GM12878 (cell line): ENCODE measurements around the gene SLCO4C1. TPM values are rescaled to one million over a fixed set of nuclear protein-coding genes. Genes with fewer than 3 reads are reported as not detected.

Source experiments
- ATAC-seq: fragments of 200-7000 bp; cut with Tn5 transposase; 3 replicates; pipeline ENCODE4 v1.9.1; 2020; ENCODE audit warnings: mild to moderate bottlenecking, moderate library complexity
- BruUV-seq: library from RNA; stranded (reverse); fragments of 400-500 nt; replicated peaks from 2 replicates; lab custom pipeline; 2021; lab: Mats Ljungman, UMichigan
- CTCF ChIA-PET: fragments of 300-600 bp; sonication (Branson Sonifier 250); formaldehyde crosslinking; extraction: SDS; loops from one replicate; lab custom pipeline; 2021; ENCODE audit warnings: inconsistent platforms; lab: Yijun Ruan, JAX
- POLR2A ChIA-PET: fragments of 350-600 bp; formaldehyde crosslinking; extraction: SDS; loops from one replicate; lab custom pipeline; 2021; ENCODE audit warnings: inconsistent platforms; lab: Charles Lee
- RAD21 ChIA-PET: fragments of 300-600 bp; sonication (Branson Sonifier 250); formaldehyde crosslinking; loops from one replicate; lab custom pipeline; 2023; ENCODE audit warnings: antibody characterized with exemption; ENCODE audit not compliant: unreplicated experiment; lab: Charles Lee
- SMC1A ChIA-PET: fragments of 300-600 bp; sonication (Branson Sonifier 250); formaldehyde crosslinking; loops from one replicate; lab custom pipeline; 2023; ENCODE audit not compliant: unreplicated experiment, uncharacterized antibody; lab: Charles Lee
- DNase-seq: peaks from one replicate; pipeline ENCODE4 v3.0.0-alpha.2; 2011; ENCODE audit warnings: low read depth, low spot score
- FAIRE-seq: peaks from 3 replicates; lab custom pipeline; 2011; peaks lifted over from hg19 to GRCh38; lab: Jason Lieb, UNC
- H2AFZ ChIP-seq: 2 replicates; pipeline ENCODE4 v1.6.0; 2011; ENCODE audit warnings: low read depth, low read length, control low read depth; ENCODE audit not compliant: control insufficient read depth
- H3K27ac ChIP-seq: 2 replicates; pipeline ENCODE4 v1.5.1; 2011; ENCODE audit warnings: control low read depth; ENCODE audit not compliant: control insufficient read depth, insufficient read depth
- H3K27me3 ChIP-seq, 2 experiments: replicated peaks in 1 of 2; 2 replicates each; pipeline versions ENCODE4 v1.6.0 to v1.6.1; 2011; ENCODE audit warnings: low read length in 1 of 2; ENCODE audit not compliant: control insufficient read depth in 2 of 2, insufficient read depth in 2 of 2
- H3K36me3 ChIP-seq, 2 experiments: 2 replicates each; pipeline ENCODE4 v1.5.1; 2011; ENCODE audit warnings: low read length in 1 of 2; ENCODE audit not compliant: control insufficient read depth in 2 of 2, insufficient read depth in 2 of 2
- H3K4me1 ChIP-seq: 2 replicates; pipeline ENCODE4 v1.6.1; 2011; ENCODE audit warnings: mild to moderate bottlenecking, low read length, moderate library complexity, mixed read lengths; ENCODE audit not compliant: control insufficient read depth, insufficient read depth
- H3K4me2 ChIP-seq: 2 replicates; pipeline ENCODE4 v1.6.0; 2011; ENCODE audit warnings: control low read depth; ENCODE audit not compliant: control insufficient read depth, insufficient read depth
- H3K4me3 ChIP-seq: fragments of 200-600 bp; sonication (generic); 2 replicates; pipeline ENCODE4 v1.5.1; 2016
- H3K79me2 ChIP-seq: 2 replicates; pipeline ENCODE4 v1.6.0; 2011; ENCODE audit warnings: low read length; ENCODE audit not compliant: control insufficient read depth, insufficient read depth
- H3K9ac ChIP-seq: 2 replicates; pipeline ENCODE4 v1.8.0; 2011; ENCODE audit warnings: low read length, control low read depth, mixed read lengths; ENCODE audit not compliant: control insufficient read depth, insufficient read depth
- H3K9me3 ChIP-seq: replicated peaks from 3 replicates; pipeline ENCODE4 v1.5.1; 2011; ENCODE audit warnings: mild to moderate bottlenecking, low read length; ENCODE audit not compliant: control insufficient read depth, insufficient read depth
- H4K20me1 ChIP-seq: 2 replicates; pipeline ENCODE4 v1.6.0; 2011; ENCODE audit not compliant: control insufficient read depth, insufficient read depth
- BHLHE40 ChIP-seq, 2 experiments: fragments of 450-650 bp in 1 of 2; IDR thresholded peaks; 2 replicates each; pipeline ENCODE4 v1.6.1; 2011 to 2017; ENCODE audit warnings: low read depth in 2 of 2, borderline replicate concordance in 1 of 2, improper control_type of control experiment in 1 of 2, low read length in 1 of 2, mild to moderate bottlenecking in 1 of 2
- FOXK2 ChIP-seq: fragments of 450-650 bp; IDR thresholded peaks from 2 replicates; pipeline ENCODE4 v1.6.1; 2017; ENCODE audit warnings: mild to moderate bottlenecking, moderate library complexity
- MEF2A ChIP-seq: IDR thresholded peaks from 2 replicates; pipeline ENCODE4 v1.6.1; 2011; ENCODE audit warnings: low read depth, mild to moderate bottlenecking, low read length, moderate library complexity; ENCODE audit not compliant: insufficient read depth
- NR2F1 ChIP-seq: fragments of 450-650 bp; conservative IDR thresholded peaks from 2 replicates; pipeline ENCODE4 v1.6.1; 2017; ENCODE audit warnings: mild to moderate bottlenecking
- POLR2A ChIP-seq: IDR thresholded peaks from 2 replicates; pipeline ENCODE4 v1.6.1; 2011; ENCODE audit warnings: low read depth, mild to moderate bottlenecking, low read length
- SIN3A ChIP-seq: IDR thresholded peaks from 2 replicates; pipeline ENCODE4 v1.6.1; 2012; ENCODE audit warnings: low read depth, low read length, improper control_type of control experiment
- ZNF207 ChIP-seq: fragments of 450-650 bp; IDR thresholded peaks from 2 replicates; pipeline ENCODE4 v1.6.1; 2014; ENCODE audit warnings: antibody characterized with exemption, mild to moderate bottlenecking, borderline replicate concordance
- WGBS: methylation state at CpG from one replicate; pipeline ENCODE4 v1.1.6; 2016; ENCODE audit warnings: low lambda C conversion rate; ENCODE audit not compliant: insufficient replicate concordance, insufficient coverage; ENCODE audit errors: missing lambda C conversion rate; 5-methylcytosine and 5-hydroxymethylcytosine counted together
- in situ Hi-C: fragments of 300-500 bp; cut with MboI; formaldehyde crosslinking; loops from 9 replicates; pipeline ENCODE4 v1.14.3; 2018; ENCODE audit warnings: mixed read lengths
- intact Hi-C: fragments of 100-400 bp; cut with micrococcal nuclease; formaldehyde crosslinking; loops from one replicate; pipeline ENCODE4 v1.14.2; 2022; ENCODE audit not compliant: unreplicated experiment
- polyA plus RNA-seq, 11 experiments: library from polyadenylated mRNA; depleted of rRNA in 4 of 11; unstranded in 6 of 11; stranded (reverse) in 5 of 11; fragments of >200 nt; fragmentation: Nextera tagmentation in 4 of 11; fragmentation: Illumina TruSeq in 1 of 11; extraction: Ambion mirVana in 4 of 11; extraction: Trizol in 1 of 11; gene quantifications; 1 replicate in 1 of 11; 2 replicates in 10 of 11; pipeline versions ENCODE4 v1.2.1 to v1.2.3, GENCODE V29; 2011 to 2016; ENCODE audit warnings: inconsistent platforms in 2 of 11, missing spikeins in 2 of 11, low read depth in 1 of 11
- total RNA-seq, 4 experiments: library from RNA; depleted of rRNA in 3 of 4; stranded (reverse); fragments of >200 nt in 3 of 4; fragmentation: Illumina TruSeq in 1 of 4; extraction: Trizol in 1 of 4; gene quantifications; 2 replicates each; pipeline versions ENCODE4 v1.2.1 to v1.2.3, GENCODE V29; 2013 to 2021
- TF ChIP-seq, protein P1 (sequence below): IDR thresholded peaks from 2 replicates; pipeline ENCODE4 v1.6.1; 2012; ENCODE audit warnings: improper control_type of control experiment, low read depth, low read length; ENCODE audit not compliant: insufficient replicate concordance
- TF ChIP-seq, protein P2 (sequence below): fragments of 450-650 bp; IDR thresholded peaks from 2 replicates; pipeline ENCODE4 v1.6.1; 2017; ENCODE audit warnings: low read depth, mild to moderate bottlenecking, moderate library complexity
- TF ChIP-seq, protein P3 (sequence below): fragments of 450-650 bp; IDR thresholded peaks from 2 replicates; pipeline ENCODE4 v1.6.1; 2016; ENCODE audit warnings: mild to moderate bottlenecking, moderate library complexity, borderline replicate concordance

The SLCO4C1 gene
- total and polyA plus RNA-seq, 10 of the 15 experiments (the other 5 are each of a cell fraction or from before 2014, with no cell fraction given) = 0.12 to 3.9 (median 0.83) TPM

DNA sequence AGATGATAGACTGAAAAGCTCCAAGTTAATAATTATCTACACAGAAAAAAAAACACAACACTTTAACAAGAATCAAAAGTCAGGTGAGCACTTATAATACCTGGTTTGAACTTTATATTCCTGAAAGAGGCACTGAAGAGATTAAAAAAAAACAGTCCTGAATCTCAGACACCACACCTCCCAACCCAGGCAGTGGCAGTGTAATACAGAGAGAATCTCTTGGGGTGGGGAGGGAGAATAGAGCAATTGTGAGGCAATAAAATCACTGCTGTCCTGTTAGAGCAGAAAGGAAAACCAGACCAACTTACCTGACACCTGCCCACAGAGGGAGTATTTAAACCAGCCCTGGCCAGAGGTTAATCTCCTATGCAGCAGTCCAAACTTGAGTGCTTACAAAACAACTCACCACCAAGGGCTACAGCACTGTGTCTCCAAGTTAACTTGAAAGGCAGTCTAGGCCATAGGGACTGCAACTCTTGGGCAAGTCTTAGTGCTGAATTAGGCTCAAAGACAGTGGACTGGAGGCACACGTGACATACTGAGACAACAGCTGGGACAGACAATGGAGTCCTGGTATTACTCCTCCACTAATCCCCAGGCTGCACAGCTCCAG is 54.2 kb downstream of the SLCO4C1 start:
- Histone ChIP-seq H3K4me2 (no peak overlapping the region), H3K36me3 (no peaks in the 10 kb centered on the region), H3K27ac (no peak overlapping the region), H3K9ac (no peak overlapping the region), H3K4me1 (no peaks in the 10 kb centered on the region), H3K4me3 (no peak overlapping the region), H2AFZ (no peak overlapping the region), H3K79me2 (no peaks in the 10 kb centered on the region), H3K27me3 (no peaks in the 10 kb centered on the region), H4K20me1 (no peaks in the 10 kb centered on the region), H3K9me3 (no peaks in the 10 kb centered on the region)
- BruUV-seq = no TSS peak
- FAIRE-seq (no peak), ATAC-seq (peak; percentile 18; the same call in 2 of the 3 replicates), DNase-seq (no peak)
- POLR2A ChIA-PET = no interaction called here
- SMC1A ChIA-PET = interaction anchor here (1.5 kb wide), 1 partner anchor 14 kb away, joined by 3 read pairs; no protein-coding TSS in a partner anchor
- in situ Hi-C loops = no loop called here
- WGBS = 42% methylated on average over 1 of the region's 1 CpG
- intact Hi-C loops = no loop called here
- CTCF ChIA-PET = interaction anchor here (1.2 kb wide), 1 partner anchor 27 kb away, joined by 3 read pairs; no protein-coding TSS in a partner anchor
- RAD21 ChIA-PET = no interaction called here
- TF ChIP-seq, protein P1, sequence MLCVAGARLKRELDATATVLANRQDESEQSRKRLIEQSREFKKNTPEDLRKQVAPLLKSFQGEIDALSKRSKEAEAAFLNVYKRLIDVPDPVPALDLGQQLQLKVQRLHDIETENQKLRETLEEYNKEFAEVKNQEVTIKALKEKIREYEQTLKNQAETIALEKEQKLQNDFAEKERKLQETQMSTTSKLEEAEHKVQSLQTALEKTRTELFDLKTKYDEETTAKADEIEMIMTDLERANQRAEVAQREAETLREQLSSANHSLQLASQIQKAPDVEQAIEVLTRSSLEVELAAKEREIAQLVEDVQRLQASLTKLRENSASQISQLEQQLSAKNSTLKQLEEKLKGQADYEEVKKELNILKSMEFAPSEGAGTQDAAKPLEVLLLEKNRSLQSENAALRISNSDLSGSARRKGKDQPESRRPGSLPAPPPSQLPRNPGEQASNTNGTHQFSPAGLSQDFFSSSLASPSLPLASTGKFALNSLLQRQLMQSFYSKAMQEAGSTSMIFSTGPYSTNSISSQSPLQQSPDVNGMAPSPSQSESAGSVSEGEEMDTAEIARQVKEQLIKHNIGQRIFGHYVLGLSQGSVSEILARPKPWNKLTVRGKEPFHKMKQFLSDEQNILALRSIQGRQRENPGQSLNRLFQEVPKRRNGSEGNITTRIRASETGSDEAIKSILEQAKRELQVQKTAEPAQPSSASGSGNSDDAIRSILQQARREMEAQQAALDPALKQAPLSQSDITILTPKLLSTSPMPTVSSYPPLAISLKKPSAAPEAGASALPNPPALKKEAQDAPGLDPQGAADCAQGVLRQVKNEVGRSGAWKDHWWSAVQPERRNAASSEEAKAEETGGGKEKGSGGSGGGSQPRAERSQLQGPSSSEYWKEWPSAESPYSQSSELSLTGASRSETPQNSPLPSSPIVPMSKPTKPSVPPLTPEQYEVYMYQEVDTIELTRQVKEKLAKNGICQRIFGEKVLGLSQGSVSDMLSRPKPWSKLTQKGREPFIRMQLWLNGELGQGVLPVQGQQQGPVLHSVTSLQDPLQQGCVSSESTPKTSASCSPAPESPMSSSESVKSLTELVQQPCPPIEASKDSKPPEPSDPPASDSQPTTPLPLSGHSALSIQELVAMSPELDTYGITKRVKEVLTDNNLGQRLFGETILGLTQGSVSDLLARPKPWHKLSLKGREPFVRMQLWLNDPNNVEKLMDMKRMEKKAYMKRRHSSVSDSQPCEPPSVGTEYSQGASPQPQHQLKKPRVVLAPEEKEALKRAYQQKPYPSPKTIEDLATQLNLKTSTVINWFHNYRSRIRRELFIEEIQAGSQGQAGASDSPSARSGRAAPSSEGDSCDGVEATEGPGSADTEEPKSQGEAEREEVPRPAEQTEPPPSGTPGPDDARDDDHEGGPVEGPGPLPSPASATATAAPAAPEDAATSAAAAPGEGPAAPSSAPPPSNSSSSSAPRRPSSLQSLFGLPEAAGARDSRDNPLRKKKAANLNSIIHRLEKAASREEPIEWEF = no peak
- no peak for TF ChIP-seq NR2F1
- TF ChIP-seq SIN3A = no peak
- TF ChIP-seq ZNF207 = no peak
- TF ChIP-seq MEF2A = no peak
- TF ChIP-seq, protein P2, sequence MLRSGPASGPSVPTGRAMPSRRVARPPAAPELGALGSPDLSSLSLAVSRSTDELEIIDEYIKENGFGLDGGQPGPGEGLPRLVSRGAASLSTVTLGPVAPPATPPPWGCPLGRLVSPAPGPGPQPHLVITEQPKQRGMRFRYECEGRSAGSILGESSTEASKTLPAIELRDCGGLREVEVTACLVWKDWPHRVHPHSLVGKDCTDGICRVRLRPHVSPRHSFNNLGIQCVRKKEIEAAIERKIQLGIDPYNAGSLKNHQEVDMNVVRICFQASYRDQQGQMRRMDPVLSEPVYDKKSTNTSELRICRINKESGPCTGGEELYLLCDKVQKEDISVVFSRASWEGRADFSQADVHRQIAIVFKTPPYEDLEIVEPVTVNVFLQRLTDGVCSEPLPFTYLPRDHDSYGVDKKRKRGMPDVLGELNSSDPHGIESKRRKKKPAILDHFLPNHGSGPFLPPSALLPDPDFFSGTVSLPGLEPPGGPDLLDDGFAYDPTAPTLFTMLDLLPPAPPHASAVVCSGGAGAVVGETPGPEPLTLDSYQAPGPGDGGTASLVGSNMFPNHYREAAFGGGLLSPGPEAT = no peak
- no peak for TF ChIP-seq POLR2A
- TF ChIP-seq, protein P3, sequence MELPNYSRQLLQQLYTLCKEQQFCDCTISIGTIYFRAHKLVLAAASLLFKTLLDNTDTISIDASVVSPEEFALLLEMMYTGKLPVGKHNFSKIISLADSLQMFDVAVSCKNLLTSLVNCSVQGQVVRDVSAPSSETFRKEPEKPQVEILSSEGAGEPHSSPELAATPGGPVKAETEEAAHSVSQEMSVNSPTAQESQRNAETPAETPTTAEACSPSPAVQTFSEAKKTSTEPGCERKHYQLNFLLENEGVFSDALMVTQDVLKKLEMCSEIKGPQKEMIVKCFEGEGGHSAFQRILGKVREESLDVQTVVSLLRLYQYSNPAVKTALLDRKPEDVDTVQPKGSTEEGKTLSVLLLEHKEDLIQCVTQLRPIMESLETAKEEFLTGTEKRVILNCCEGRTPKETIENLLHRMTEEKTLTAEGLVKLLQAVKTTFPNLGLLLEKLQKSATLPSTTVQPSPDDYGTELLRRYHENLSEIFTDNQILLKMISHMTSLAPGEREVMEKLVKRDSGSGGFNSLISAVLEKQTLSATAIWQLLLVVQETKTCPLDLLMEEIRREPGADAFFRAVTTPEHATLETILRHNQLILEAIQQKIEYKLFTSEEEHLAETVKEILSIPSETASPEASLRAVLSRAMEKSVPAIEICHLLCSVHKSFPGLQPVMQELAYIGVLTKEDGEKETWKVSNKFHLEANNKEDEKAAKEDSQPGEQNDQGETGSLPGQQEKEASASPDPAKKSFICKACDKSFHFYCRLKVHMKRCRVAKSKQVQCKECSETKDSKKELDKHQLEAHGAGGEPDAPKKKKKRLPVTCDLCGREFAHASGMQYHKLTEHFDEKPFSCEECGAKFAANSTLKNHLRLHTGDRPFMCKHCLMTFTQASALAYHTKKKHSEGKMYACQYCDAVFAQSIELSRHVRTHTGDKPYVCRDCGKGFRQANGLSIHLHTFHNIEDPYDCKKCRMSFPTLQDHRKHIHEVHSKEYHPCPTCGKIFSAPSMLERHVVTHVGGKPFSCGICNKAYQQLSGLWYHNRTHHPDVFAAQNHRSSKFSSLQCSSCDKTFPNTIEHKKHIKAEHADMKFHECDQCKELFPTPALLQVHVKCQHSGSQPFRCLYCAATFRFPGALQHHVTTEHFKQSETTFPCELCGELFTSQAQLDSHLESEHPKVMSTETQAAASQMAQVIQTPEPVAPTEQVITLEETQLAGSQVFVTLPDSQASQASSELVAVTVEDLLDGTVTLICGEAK = no peak
- TF ChIP-seq FOXK2 = no peak
- TF ChIP-seq BHLHE40 (IDR thresholded peaks at IDR 0.05; ENCODE audit: borderline replicate concordance in 1 of 2, low read depth in 2 of 2, low read length in 1 of 2) = no peak
